Pulmonary artery endothelial cell (primary cell): ENCODE measurements around the gene CNTN4. TPM values are rescaled to one million over a fixed set of nuclear protein-coding genes. Genes with fewer than 3 reads are reported as not detected.

Source experiments
- DNase-seq: peaks from one replicate; pipeline ENCODE4 v3.0.0-alpha.2; 2011; ENCODE audit warnings: low read depth, low spot score
- total RNA-seq: library from RNA; depleted of rRNA; stranded (reverse); fragments of >200 nt; gene quantifications from 2 replicates; pipeline ENCODE4 v1.2.3, GENCODE V29; 2014

CNTN4 gene
- total RNA-seq, 1 donor from 2014 or later, result not detected

DNA sequence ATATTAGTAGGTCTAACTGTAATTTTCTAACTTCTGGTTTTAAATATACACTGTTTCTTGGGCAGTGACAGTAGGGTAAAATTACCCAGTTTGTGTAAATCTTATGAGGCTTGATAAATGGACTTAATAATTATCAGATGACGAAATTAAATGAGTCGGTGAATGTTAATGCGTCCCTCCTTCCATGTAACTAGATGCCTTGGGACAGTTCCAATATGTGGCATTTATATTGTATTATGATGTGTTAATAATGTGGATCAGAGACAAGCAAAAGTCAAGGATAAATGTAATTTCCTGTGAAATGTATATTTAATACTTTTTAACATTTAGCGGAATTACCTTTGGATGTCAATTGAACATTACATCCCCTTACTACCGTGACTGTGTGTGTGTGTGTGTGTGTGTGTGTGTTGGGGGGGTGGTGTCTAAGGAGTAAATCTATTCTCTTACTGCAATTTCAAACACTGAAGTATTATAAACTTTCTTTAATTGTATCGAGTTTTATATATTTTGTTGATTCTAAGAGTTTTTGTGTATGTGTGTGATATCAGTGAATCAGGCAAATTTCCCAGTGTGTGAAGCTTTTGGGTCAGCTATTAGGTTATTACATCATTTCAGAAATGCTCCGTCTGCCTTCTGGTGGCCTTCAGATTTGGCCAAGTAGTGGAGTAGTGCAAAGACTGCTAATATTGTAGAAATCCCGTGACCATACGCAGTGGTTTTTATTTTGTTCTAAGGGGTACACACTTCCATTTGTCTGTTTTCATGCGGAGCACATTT, 50.1 kb downstream of the CNTN4 start:
- no peak for DNase-seq

DNA sequence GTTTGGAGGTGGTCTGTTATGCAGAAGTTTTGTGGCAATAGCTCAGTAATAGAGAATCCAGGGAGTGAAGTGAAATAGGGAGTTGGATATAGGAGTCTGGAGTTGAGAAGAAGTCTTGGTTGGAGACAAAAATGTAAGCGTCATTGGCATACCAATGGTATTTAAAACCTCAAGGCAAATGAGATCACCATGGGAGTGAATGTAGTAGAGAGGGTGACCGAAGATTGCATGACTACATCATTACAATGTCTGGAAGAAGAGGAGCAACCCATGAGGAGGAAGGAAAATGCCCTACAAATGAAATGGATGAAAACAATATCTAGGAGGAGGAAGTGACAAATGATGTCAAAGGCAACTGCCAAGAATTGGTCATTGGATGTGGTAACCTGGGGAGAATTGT, 54.4 kb downstream of the CNTN4 start:
- no peak for DNase-seq

DNA sequence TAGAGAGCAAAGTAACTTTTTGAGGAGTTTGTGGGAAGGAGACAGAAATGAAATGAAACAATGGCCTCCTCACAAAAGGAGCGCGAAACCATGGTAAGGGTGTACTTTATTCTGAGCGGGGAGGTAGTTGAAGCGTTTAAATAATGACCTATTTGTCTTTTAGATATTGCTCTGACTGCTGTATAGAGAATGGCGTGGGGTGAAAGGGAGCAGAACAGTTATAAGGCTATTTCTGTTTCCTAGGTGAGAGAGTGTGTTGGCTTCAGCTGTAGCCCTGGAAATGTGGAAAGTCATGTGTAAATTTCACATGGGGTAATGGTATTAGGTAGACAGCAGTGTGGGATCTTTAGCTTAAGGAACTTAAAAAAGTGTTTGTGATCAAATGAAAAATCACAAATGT, 54.9 kb downstream of the CNTN4 start:
- no peak for DNase-seq

DNA sequence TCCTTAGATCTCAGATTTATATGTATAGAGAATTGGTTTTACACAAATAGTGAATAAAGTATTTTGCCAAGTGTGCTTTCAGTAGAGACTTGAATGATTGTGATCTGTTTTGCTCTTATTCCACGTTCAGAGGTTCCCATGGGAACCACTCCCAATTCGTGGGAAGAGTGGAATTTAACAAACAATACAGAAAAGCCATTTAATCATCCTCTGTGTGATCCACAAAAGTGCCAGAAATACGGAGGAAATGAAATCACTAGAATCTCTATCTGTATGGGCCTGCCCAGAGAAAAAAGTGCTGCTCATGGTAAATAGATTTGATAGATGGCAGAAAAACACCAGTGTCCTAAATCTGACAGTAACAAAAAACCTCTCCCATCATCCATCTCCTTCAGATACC, 56.0 kb downstream of the CNTN4 start:
- no peak for DNase-seq

- DNase-seq, result no peak
Observed at GRCh38 chr3:2156244-2156847, 57.7 kb downstream of the CNTN4 start.

DNA sequence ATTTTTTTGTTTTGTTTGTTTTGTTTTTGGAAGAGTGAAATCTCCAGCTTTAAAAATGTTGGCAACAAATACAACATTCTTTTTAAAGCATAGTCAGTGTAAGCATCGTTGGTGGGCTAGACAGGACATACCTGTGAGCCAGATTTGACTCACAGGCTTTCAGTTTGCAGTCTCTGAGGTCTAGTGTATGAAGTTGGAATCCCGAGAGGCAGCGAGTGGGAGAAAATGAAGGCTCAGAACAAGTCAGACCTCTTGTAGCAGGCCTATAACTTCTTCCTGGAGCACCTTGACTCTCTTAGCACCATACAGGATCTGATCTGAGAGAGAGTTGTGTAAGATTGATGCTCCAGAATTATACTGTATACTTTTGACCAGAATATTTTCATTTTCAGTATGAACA, 60.2 kb downstream of the CNTN4 start:
- no peak for DNase-seq

DNA sequence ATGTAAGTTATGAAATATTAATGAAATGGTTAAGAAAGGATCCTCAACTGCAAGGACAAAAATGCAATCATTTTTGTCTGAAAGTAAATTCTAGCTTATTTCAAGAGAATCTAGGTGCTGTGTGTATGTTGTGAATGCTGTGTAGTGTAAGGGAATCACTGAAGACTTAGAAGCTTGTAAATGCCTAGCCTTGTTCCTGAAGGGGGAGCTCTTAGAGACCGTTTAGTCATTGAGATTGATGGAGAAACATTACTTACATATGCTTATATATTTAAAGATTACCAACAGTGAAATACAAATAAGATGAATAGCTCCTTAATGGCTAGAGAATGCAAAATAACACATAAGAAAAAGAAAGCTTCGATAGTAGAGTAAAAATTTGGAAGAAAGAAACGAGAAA, 67.9 kb downstream of the CNTN4 start:
- no peak for DNase-seq

DNA sequence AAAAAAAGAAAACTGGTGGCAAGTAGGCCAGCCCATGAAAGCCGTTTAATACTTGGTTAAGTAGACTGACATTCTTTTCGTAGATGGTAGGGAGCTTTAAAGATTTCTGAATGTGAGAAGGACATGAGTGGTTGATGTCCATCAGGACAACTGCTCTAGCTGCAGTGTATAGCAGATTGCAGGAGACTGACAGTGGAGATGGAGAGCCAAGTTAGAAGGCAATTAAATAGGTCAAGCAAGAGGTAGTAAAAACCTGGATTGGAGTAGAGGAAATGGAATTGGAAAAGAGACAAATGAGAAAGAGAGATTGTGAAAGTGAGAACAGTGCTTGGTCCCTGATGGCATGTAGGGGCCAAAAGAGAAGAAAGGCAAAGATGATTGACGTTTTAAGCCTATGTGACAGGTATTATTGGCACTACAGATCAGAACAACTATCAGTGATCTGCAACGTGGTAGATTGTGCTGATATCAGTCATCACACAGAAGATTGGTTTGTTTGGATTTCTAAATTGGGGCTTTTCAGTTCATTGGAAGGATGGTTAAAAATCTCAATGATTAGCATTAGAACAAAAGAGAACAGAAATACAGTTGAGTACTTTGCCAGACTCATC, 74.0 kb downstream of the CNTN4 start:
- DNase-seq, result no peak

- DNase-seq, result no peak
Observed at GRCh38 chr3:2180634-2181033, 82.0 kb downstream of the CNTN4 start.

GRCh38 chr3:2198776-2199279, 100.2 kb downstream of the CNTN4 start:
- no peak for DNase-seq

DNA sequence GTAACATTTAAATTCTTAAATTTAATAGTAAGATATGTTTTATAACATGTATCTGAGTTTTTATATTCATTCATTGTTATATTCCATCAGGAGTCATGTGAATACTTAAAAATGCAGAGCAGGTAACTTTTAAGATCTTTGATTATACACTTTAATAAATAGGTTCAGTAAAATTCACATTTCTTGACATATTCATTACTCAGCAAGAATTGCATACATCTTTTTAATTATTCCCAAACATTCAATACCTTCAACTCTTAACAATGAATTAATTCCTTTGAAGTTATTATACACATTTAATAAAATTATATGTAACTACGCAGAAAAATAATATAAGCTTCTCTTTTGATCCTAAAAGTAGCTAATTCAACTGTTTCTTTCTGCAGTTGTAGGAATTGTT, 105.4 kb downstream of the CNTN4 start:
- no peak for DNase-seq

DNA sequence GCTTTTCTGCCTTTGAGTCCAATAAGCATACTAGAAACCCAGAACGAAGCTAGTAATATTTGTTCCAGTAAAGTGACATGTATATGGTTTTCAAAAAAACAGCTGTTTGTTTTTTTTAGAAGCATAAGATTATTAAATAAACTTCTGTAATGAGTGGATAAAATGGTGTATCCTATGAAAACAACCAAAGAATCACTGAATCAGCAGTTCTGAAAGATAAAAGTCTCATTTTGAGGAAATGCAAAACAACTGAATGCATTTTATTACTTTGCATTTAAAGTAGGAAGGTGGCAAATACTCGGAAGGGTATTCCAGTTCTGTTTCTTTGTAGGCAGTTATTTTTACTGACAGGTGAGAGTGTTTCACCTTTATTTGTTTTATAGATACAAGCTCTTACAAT, 107.0 kb downstream of the CNTN4 start:
- DNase-seq, result no peak

GRCh38 chr3:2206536-2206935, 107.9 kb downstream of the CNTN4 start:
- DNase-seq, result no peak

DNA sequence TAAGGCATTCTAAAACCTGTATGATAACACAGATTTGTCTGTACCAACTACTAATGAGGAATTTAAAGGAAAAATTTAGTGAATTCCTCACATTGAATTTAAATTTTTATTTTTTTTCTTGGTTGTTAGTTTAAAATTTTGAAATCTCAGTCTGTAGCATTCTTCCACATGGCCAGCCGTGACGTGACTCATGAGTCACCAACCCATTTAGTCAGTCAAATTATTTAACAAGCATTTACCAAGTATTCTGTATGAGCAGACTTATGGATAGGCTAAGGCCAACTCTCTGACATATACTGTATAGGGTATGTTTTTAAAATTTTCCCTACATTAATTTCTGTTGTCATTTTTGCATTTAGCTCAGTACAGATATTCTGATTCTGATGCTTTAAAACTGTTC, 112.9 kb downstream of the CNTN4 start:
- no peak for DNase-seq

DNA sequence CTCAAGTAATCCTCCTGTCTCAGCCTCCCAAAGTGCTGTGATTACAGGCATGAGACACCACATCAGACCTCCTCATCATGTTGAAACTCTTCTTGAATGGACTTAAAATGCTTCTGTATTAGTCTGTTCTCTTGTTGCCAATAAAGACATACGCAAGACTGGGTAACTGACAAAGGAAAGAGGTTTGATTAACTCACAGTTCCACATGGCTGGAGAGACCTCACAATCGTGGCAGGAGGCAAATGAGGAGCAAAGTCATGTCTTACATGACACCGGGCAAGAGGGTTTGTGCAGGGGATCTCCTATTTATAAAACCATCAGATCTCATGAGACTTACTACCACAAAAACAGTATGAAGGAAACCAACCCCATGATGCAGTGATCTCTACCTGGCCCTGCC, 113.5 kb downstream of the CNTN4 start:
- no peak for DNase-seq

DNA sequence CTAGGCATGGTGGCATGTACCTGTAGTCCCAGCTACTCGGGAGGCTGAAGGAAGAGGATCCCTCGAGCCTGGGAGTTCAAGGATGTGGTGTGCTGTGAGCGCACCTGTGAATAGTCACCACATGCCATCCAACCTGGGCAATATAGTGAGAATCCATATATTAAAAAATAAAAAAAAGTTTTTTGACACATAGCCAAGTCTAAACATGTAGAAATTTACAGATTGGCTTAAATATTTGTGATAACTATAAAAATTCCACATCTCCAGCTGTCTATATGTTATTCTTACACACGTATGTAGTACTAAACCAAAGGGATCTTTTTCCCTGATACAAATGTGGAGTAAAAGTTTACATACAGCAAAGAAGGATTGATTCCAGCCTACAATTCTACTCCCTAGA, 119.7 kb downstream of the CNTN4 start:
- no peak for DNase-seq

- DNase-seq, result no peak
Observed at GRCh38 chr3:2218816-2219215, 120.2 kb downstream of the CNTN4 start.

- DNase-seq, result no peak
Observed at GRCh38 chr3:2236203-2236602, 137.5 kb downstream of the CNTN4 start.

GRCh38 chr3:2244137-2244536, 145.5 kb downstream of the CNTN4 start:
- DNase-seq, result no peak

DNA sequence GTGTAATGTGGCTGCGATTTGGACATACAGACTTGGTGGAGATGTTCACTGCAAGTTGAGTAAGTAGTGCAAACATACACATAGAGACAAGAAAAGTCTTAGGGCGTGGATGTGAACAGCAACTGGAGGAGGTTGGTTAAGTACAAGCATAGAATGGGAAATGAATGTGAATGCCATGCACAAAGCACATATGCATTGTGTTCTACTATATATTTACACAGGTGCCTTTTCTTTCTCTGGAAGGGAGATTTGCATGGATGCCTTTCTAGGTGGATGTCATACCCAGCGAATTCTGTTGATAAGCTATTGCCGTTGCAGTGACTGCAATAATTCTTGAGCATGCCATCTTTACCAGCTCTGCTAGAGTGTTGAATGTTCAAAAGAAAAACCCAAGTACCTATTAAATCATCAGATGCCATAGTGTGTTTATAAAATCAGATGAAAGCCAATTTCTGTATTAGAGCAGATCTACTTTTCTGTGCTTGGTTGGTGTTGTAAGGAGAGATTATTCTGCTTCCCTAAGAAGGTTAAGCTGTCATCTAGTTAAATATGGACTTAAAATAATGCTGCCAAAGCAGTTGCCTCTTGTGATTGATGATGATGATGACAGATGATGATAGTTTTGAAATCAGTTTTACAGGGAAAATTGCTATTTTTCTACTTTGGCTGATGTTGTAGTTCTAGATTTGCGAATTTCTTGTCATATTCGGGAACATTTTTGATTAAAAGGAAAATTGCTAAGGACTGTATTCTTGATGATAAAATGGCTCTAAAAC, 148.4 kb downstream of the CNTN4 start:
- DNase-seq, result no peak

DNA sequence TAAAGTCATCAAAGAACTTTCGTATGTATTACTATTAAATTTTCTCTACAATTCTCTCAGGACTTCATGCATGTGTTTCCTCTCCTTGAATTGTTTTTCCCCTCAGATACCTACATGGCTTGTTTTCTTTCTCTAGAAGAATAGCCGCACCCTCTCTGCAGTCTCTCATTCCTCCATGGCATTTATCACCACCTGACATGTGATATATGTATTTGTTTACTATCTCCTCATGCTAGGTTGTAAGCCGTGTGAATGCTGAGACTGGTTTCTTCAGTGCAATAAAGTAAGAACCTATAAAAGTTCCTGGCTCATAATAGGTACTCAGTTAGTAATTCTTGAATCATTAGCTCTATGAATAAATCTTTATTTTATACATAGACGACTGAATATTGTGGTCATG, 149.2 kb downstream of the CNTN4 start:
- no peak for DNase-seq

DNA sequence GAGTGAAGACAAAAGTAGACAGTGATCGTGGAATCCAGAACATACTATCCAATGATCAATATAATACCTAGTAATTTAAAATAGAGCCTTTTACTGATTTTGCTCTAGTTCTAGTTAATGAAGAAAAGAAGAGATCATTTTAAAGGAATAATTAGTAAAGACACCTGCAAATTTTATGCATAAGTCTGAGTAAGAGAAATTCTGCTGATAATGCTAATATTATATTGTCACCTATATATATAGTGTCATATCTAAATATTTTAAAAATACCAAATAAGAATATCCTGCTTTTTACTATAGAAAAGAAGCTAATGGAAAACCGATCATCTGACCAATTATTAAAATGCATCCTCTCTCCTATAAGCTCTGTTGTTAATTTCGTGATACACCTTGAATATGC, 152.1 kb downstream of the CNTN4 start:
- no peak for DNase-seq
